Kidney epithelial cell (primary cell): ENCODE results near the gene TYROBP. TPM values are rescaled to one million over a fixed set of nuclear protein-coding genes. Genes with fewer than 3 reads are reported as not detected.

Experiments
- DNase-seq: peaks from one replicate; pipeline ENCODE4 v3.0.0-alpha.2; 2010; ENCODE audit warnings: low read depth
- H3K27me3 ChIP-seq: 2 replicates; pipeline ENCODE4 v1.6.0; 2011; ENCODE audit warnings: low read length; ENCODE audit not compliant: control insufficient read depth, insufficient read depth
- H3K36me3 ChIP-seq: 2 replicates; pipeline ENCODE4 v1.5.1; 2011; ENCODE audit warnings: low read length; ENCODE audit not compliant: control insufficient read depth, insufficient read depth
- H3K4me3 ChIP-seq: 2 replicates; pipeline ENCODE4 v1.5.1; 2011; ENCODE audit warnings: low read depth, mild to moderate bottlenecking, control low read depth, low read length
- CTCF ChIP-seq: IDR thresholded peaks from 2 replicates; pipeline ENCODE4 v1.5.1; 2011; ENCODE audit warnings: mild to moderate bottlenecking, moderate library complexity, low read length, control low read depth, inconsistent platforms; ENCODE audit not compliant: insufficient read depth, poor library complexity, severe bottlenecking
- total RNA-seq: library from RNA; depleted of rRNA; stranded (reverse); fragments of >200 nt; gene quantifications from 2 replicates; pipeline ENCODE4 v1.2.3, GENCODE V29; 2015

The TYROBP gene
- total RNA-seq, 1 donor from 2014 or later: not detected

- no peak for DNase-seq
- no peak for TF ChIP-seq CTCF
- H3K36me3 ChIP-seq: no peaks in the 10 kb centered on the region
- H3K27me3 ChIP-seq: no peaks in the 10 kb centered on the region
- no peak overlapping the region for H3K4me3 ChIP-seq
These were observed 6.9 kb downstream of the TYROBP start for GRCh38 chr19:35901055-35901644.

GRCh38 chr19:35899547-35900214 is 8.4 kb downstream of the TYROBP start:
- no peaks in the 10 kb centered on the region for H3K27me3 ChIP-seq
- DNase-seq: peak; percentile 72
- H3K36me3 ChIP-seq: peaks cover 1% of the 10 kb centered on the region
- peak overlapping the region; percentile 54 for H3K4me3 ChIP-seq
- no peak for TF ChIP-seq CTCF

DNA sequence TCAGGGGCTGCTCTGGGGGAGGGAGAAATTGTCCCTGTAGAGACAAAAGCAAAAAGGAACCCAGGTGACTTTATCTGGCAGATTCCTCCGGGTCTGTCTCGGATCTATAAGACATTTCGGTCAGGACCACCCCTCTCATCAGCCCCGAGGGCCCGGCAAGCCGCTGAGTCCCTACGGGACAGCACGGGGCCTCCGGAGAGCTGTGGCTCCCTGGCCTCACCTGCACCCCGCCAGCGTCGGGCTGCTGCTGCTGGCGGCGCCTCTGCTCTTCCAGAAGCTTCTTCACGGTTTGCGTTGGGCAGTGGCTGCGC is 9.6 kb downstream of the TYROBP start:
- TF ChIP-seq CTCF: no peak
- Histone ChIP-seq H3K27me3 (no peaks in the 10 kb centered on the region), H3K4me3 (peak overlapping the region; percentile 54), H3K36me3 (peaks cover 1% of the 10 kb centered on the region)
- no peak for DNase-seq

DNA sequence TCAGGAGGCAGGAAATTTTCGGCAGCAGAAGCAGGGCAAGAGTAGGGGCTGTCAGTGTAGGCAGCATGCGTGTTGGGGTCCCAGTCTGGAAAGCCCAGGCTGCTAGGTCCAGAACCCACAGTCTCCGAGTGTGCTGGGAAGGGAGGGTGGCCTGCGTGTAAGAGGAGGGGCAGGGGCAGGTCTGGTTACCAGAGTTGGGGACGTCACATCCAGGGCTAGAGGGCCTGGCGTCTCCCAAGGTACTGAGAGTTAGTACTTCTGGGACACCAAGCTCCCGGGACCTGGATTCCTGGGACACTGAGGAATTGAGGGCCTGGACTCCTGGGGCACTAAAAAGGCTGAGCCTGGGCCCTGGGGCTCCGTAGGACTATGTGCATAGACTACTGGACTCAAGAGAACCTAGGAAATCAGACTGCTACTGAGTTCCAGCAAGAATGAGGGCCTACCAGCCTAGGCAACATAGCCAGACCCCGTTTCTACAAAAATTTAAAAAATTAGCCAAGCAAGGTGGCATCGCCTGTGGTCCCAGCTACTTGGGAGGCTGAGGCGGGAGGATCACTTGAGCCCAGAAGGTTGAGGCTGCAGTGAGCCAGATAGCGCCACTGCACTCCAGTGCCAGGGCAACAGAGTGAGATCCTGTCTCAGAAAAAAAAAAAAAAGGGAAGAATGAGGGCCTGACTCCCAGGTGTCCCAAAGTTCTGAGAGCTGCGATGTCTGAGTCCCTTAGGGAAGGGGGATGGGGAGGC is 10.2 kb downstream of the TYROBP start:
- Histone ChIP-seq H3K36me3 (peaks cover 1% of the 10 kb centered on the region), H3K4me3 (peak overlapping the region; percentile 54), H3K27me3 (no peaks in the 10 kb centered on the region)
- no peak for TF ChIP-seq CTCF
- DNase-seq: no peak

- Histone ChIP-seq H3K4me3 (no peak overlapping the region), H3K36me3 (peaks cover 1% of the 10 kb centered on the region), H3K27me3 (no peaks in the 10 kb centered on the region)
- DNase-seq: no peak
- TF ChIP-seq CTCF: no peak
These were observed 11.5 kb downstream of the TYROBP start for GRCh38 chr19:35896643-35897040.
